ENCODE results near the gene CIAO2B.
"Not testable (repeated sequence)": the region's sequence is repeated elsewhere in the genome, so short reads cannot be mapped to it uniquely, and the experiment has no call there.

Gene CIAO2B

GRCh38 chr16:66934138-66934838, at the start of gene CIAO2B:
TSS of gene CIAO2B (minus strand) at chr16:66934402. CDS start at chr16:66934364, 38 bp downstream.
- peak; percentile 17 for DNase-seq

GRCh38 chr16:66983033-66983432, 48.8 kb upstream of the CIAO2B start:
- DNase-seq = no peak

- no peak for DNase-seq
Measured at GRCh38 chr16:66979011-66979717, 45.0 kb upstream of the CIAO2B start.

GRCh38 chr16:66977341-66978113, 43.3 kb upstream of the CIAO2B start:
- DNase-seq = no peak

GRCh38 chr16:66976746-66977145, 42.5 kb upstream of the CIAO2B start:
- DNase-seq = no peak

- no peak for DNase-seq
Measured at GRCh38 chr16:66975302-66975893, 41.2 kb upstream of the CIAO2B start.

GRCh38 chr16:66974932-66975246, 40.7 kb upstream of the CIAO2B start:
- not testable (repeated sequence) for DNase-seq

- DNase-seq = not testable (repeated sequence)
Measured at GRCh38 chr16:66974156-66974931, 40.1 kb upstream of the CIAO2B start.

- DNase-seq = no peak
Measured at GRCh38 chr16:66973716-66974115, 39.5 kb upstream of the CIAO2B start.

- DNase-seq = no peak
Measured at GRCh38 chr16:66972983-66973382, 38.8 kb upstream of the CIAO2B start.

GRCh38 chr16:66970775-66971720, 36.8 kb upstream of the CIAO2B start:
- no peak for DNase-seq

- no peak for DNase-seq
Measured at GRCh38 chr16:66968847-66969246, 34.6 kb upstream of the CIAO2B start.

GRCh38 chr16:66964049-66964448, 29.8 kb upstream of the CIAO2B start:
- DNase-seq = no peak

- no peak for DNase-seq
Measured at GRCh38 chr16:66961914-66962313, 27.7 kb upstream of the CIAO2B start.

GRCh38 chr16:66961065-66961744, 27.0 kb upstream of the CIAO2B start, which contains the start of gene CES3:
TSS of gene CES3 (plus strand) at chr16:66961266. CDS start at chr16:66961308, 42 bp downstream.
- DNase-seq = peak; percentile 26

GRCh38 chr16:66960270-66960669, 26.1 kb upstream of the CIAO2B start:
- DNase-seq = no peak

- DNase-seq = peak; percentile 76
Measured at GRCh38 chr16:66959704-66960161, 25.5 kb upstream of the CIAO2B start.

- DNase-seq = no peak
Measured at GRCh38 chr16:66958857-66959703, 24.9 kb upstream of the CIAO2B start.

- DNase-seq = not testable (repeated sequence)
Measured at GRCh38 chr16:66956154-66956457, 21.9 kb upstream of the CIAO2B start.

All from NCI-H446 treated with DMSO at 0.1 percent for 48 hours (cell line).